Mammary epithelial cell (primary cell): Measurements from ENCODE around the gene NFYB.

Experiments used
- EZH2 ChIP-seq: IDR thresholded peaks from 2 replicates; pipeline ENCODE4 v1.6.1; 2012; ENCODE audit warnings: low read length, inconsistent platforms, borderline replicate concordance
- TF ChIP-seq, protein P1 (sequence below), 2 donors: IDR thresholded peaks in 1 of 2; conservative IDR thresholded peaks in 1 of 2; 2 replicates each; pipeline ENCODE4 v1.5.1; 2011 to 2012; ENCODE audit warnings: inconsistent platforms in 2 of 2, low read length in 2 of 2, mild to moderate bottlenecking in 2 of 2, control low read depth in 1 of 2, low read depth in 1 of 2; ENCODE audit not compliant: insufficient read depth in 1 of 2; ENCODE audit errors: extremely low read depth in 1 of 2

DNA sequence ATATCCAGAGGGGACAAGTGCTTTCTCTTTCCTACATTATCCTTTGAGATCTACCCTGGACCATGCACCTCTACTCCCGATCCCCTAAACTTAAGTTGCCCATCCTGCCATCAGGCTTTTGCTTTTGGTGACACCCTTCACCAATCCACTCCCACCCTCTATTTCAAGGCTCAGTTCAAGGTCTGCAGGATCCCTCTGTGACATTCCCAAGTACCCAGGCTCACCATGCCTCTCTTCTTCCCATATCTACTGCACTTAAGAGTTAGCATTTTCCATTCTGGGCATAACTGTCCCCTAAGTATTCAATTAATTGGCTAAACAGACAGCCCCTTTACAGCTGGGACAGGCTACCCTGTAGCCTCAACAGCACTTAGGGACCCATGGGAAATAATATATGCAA is 3.1 kb downstream of the NFYB start:
- TF ChIP-seq, protein P1, sequence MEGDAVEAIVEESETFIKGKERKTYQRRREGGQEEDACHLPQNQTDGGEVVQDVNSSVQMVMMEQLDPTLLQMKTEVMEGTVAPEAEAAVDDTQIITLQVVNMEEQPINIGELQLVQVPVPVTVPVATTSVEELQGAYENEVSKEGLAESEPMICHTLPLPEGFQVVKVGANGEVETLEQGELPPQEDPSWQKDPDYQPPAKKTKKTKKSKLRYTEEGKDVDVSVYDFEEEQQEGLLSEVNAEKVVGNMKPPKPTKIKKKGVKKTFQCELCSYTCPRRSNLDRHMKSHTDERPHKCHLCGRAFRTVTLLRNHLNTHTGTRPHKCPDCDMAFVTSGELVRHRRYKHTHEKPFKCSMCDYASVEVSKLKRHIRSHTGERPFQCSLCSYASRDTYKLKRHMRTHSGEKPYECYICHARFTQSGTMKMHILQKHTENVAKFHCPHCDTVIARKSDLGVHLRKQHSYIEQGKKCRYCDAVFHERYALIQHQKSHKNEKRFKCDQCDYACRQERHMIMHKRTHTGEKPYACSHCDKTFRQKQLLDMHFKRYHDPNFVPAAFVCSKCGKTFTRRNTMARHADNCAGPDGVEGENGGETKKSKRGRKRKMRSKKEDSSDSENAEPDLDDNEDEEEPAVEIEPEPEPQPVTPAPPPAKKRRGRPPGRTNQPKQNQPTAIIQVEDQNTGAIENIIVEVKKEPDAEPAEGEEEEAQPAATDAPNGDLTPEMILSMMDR (conservative IDR thresholded peaks at IDR 0.05 in 1 of 2, IDR thresholded peaks at IDR 0.05 in 1 of 2; ENCODE audit: extremely low read depth in 1 of 2, insufficient read depth in 1 of 2, low read depth in 1 of 2, low read length in 2 of 2), result no peak
- TF ChIP-seq EZH2, result no peak
